GM21360 (cell line): Measurements from ENCODE around the gene ACKR1.

Source experiments
- ATAC-seq: cut with Tn5 transposase; IDR thresholded peaks from one replicate; pipeline ENCODE4 v1.9.1; 2021; ENCODE audit warnings: mild to moderate bottlenecking, moderate library complexity; ENCODE audit not compliant: unreplicated experiment

Gene ACKR1

DNA sequence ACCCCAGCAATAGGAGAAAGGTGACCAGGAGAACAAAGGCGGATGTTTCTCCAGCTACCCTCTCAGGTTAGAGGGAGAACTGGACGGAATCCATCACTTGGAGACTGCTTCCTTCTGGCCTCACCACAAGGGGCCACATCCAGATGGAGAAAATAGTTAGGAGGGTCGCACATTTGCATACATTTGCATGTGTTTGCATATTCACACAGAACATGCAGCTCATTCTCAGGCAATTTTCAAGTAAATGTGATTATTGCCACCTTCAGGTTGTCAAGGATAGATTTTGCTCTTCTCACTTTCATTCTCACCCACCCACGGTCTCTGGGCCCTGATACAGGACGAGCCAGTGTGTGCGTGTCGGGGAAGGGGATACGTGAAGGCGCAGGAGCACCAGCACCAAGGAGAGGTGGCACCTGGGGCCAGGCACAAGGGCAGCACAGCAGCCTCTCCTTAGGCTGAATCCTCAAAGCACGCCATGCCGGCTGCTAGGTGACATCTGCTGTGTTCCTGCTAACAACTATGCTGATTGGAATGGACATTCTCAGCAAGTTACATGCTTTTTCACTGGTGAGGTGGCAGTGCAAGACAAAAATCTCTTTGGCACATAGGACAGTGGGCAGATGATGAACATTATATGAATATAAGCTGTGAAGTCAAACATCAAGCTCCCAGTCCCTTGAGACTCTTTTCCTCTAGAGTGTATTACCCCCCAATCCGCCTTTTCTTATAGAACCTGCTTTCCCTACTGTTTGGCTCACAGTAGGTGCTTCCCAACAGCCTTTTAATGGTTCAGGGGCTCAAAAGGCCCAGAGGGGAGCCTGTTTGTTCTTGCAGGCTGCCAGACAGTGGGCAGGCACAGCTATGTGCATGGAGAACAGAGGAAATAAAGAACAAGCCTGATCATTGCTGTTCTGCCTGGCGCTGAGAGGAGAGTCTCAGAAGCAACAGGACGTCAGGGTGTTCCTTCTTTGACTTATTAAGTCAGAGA lies 14.3 kb downstream of the ACKR1 start:
- ATAC-seq: no peak

GRCh38 chr1:159222075-159222865 lies 17.6 kb downstream of the ACKR1 start:
- ATAC-seq: no peak

GRCh38 chr1:159223004-159223403 lies 18.3 kb downstream of the ACKR1 start:
- ATAC-seq: no peak

- ATAC-seq: no peak
Measured at GRCh38 chr1:159228554-159228953, 23.9 kb downstream of the ACKR1 start.

DNA sequence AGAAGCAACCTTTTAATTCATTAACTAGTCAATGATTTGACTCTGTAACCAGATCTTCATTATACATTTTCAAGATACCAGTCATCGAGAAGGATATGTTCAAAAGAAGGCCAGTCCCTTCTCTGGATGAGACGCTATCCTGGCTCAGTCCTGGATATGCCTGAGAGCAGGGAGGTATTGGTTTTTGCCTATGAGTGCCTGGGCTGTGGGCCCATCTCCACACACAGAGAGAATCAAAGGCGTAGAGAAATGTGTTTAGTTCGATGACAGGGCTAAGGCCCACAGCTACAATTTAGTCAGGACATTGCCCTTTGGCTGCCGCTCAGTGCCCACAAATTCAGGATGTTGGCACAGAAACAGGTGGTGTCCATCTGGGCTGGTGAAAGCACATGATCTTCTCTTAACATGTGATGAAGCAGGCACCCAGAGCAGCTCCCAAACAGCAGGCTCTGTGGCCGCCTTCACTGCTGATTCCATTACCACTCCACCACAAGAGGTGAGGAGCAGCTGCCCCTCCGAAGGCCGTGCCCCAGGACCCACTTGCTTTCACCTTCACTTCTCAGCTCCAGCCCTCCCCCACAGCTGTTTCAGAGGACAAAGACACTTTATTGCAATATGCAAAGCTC lies 24.7 kb downstream of the ACKR1 start:
- ATAC-seq: no peak

GRCh38 chr1:159229896-159230295 lies 25.2 kb downstream of the ACKR1 start:
- ATAC-seq: no peak

DNA sequence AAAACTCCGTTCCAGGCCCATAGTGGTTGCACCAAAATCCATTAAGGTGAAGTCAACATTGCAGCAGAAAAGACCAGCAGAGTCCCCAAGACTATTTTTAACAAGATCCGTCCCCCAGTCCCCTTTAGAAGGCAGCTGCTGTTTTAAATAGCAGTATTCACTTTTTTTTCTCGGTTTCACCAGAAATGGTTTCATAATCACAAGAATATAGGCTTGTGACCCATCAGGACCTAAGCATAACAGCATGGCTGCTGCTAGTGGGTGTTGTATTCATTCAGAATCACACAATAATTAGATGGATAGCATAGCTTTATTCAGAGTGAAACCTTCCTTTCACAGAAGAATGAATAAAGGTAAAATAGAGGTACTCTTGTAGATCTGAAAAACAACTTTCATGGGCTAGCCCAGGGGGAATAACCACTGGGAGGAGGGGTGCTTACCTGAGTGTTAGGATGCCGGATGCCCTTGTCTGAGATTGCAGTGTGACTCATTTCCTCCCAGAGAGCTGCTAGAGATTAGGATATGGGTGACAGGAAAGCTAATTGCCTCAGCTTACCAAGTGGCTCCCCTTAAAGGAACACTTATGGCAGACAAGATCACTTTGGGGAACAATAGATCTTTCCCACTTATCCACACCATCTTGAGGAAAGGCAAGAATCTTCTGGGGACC lies 35.0 kb downstream of the ACKR1 start:
- ATAC-seq: peak; percentile 90

DNA sequence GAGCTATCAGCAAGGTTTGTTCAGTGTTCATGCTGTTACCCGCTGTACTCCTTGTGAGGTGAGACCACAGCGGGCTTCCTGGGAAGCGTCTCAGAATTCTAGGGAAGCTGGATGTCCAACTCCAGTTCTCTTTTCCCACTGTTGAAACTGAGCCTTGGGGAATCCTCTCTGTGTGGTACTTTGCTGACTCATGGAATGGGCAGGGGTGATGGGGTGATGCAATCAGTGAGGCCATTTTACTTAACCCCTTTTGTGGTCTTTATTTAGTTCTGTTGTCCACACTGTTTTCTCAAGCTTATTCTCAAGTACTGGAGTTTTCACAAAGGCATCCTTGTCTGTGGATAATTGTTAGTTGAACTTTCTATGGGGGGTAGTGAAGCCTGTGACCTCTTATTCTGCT lies 42.6 kb downstream of the ACKR1 start:
- ATAC-seq: no peak

GRCh38 chr1:159248311-159248710 lies 43.6 kb downstream of the ACKR1 start:
- no peak for ATAC-seq

DNA sequence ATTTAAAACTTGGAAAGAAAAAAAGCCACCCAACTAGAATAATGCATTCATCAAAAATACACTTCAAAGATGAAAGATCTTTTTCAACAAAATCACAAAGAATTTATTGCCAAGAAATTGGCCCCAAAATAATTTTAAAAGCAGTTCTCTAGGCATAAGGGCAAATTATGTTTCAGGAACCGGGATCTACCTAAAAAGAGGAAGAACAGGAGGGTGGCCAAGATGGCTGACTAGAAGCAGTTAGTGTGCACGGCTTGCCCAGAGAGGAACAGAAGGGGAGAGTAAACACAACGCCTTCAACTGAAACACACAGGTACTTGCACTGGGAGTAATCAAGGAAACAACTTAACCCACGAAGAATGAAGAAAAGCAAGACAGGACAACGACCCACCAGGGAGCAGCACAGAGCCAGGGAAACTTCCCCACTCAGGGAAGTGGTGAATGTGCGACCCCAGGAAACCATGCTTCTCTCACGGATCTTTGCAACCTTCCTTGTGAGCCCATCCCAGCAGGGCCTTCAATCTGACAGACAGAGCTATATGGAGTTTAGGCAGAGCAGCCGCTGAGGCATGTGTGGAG lies 46.1 kb downstream of the ACKR1 start:
- no peak for ATAC-seq
